Activated gamma-delta T cell treated with anti-CD3 and anti-CD28 coated beads, Interleukin-2, amount 50 U/mL, for 16 hours (primary cell): Measurements from ENCODE around the gene MRGPRD.
"Not testable (repeated sequence)": the region's sequence is repeated elsewhere in the genome, so short reads cannot be mapped to it uniquely, and the experiment has no call there.

Source experiments
- DNase-seq: peaks from one replicate; pipeline ENCODE4 v3.0.0-alpha.2; 2020; ENCODE audit warnings: low read depth

The MRGPRD gene

GRCh38 chr11:69005631-69006368 is 25.0 kb upstream of the MRGPRD start:
- no peak for DNase-seq

- DNase-seq, result no peak
Observed at GRCh38 chr11:69005183-69005630, 24.4 kb upstream of the MRGPRD start.

- no peak for DNase-seq
Observed at GRCh38 chr11:69004411-69005182, 23.8 kb upstream of the MRGPRD start.

GRCh38 chr11:69003866-69004367 is 23.1 kb upstream of the MRGPRD start:
- DNase-seq, result no peak

- DNase-seq, result no peak
Observed at GRCh38 chr11:69003301-69003865, 22.6 kb upstream of the MRGPRD start.

GRCh38 chr11:69002570-69003231 is 21.9 kb upstream of the MRGPRD start:
- no peak for DNase-seq

- no peak for DNase-seq
Observed at GRCh38 chr11:69002110-69002569, 21.4 kb upstream of the MRGPRD start.

GRCh38 chr11:69001243-69002081 is 20.7 kb upstream of the MRGPRD start:
- DNase-seq, result no peak

GRCh38 chr11:69000831-69001242 is 20.1 kb upstream of the MRGPRD start:
- no peak for DNase-seq

- DNase-seq, result no peak
Observed at GRCh38 chr11:69000391-69000790, 19.6 kb upstream of the MRGPRD start.

- not testable (repeated sequence) for DNase-seq
Observed at GRCh38 chr11:68999748-69000355, 19.1 kb upstream of the MRGPRD start.

- DNase-seq, result no peak
Observed at GRCh38 chr11:68999093-68999747, 18.4 kb upstream of the MRGPRD start.

GRCh38 chr11:68998390-68998911 is 17.7 kb upstream of the MRGPRD start:
- no peak for DNase-seq

GRCh38 chr11:68997995-68998348 is 17.2 kb upstream of the MRGPRD start:
- no peak for DNase-seq

GRCh38 chr11:68997124-68997994 is 16.6 kb upstream of the MRGPRD start:
- DNase-seq, result no peak

- DNase-seq, result no peak
Observed at GRCh38 chr11:68996376-68997123, 15.8 kb upstream of the MRGPRD start.

- DNase-seq, result no peak
Observed at GRCh38 chr11:68994894-68995285, 14.1 kb upstream of the MRGPRD start.

GRCh38 chr11:68994161-68994893 is 13.5 kb upstream of the MRGPRD start:
- no peak for DNase-seq
